WERI-Rb-1 (cell line): ENCODE measurements around the gene TMEM192.
"Not testable (repeated sequence)": the region's sequence is repeated elsewhere in the genome, so short reads cannot be mapped to it uniquely, and the experiment has no call there.

Experiments
- DNase-seq: peaks from one replicate; pipeline ENCODE4 v3.0.0-alpha.2; 2020
- H3K27ac ChIP-seq: fragments of 250-450 bp; sonication (Bioruptor Pico); 2 replicates; pipeline ENCODE4 v1.5.1; 2020; ENCODE audit warnings: mild to moderate bottlenecking, moderate library complexity
- H3K27me3 ChIP-seq: fragments of 250-450 bp; sonication (Bioruptor Pico); 2 replicates; pipeline ENCODE4 v1.5.1; 2021; ENCODE audit warnings: mild to moderate bottlenecking, low read depth, moderate library complexity; ENCODE audit not compliant: insufficient read depth, severe bottlenecking
- H3K36me3 ChIP-seq: fragments of 250-450 bp; sonication (Bioruptor Pico); 2 replicates; pipeline ENCODE4 v1.5.1; 2020; ENCODE audit warnings: mild to moderate bottlenecking, moderate library complexity
- H3K4me3 ChIP-seq: 2 replicates; pipeline ENCODE4 v1.5.1; 2011; ENCODE audit warnings: low read depth, mild to moderate bottlenecking, control low read depth, low read length
- H3K9me3 ChIP-seq: fragments of 250-450 bp; sonication (Bioruptor Pico); 2 replicates; pipeline ENCODE4 v1.5.1; 2021; ENCODE audit warnings: mild to moderate bottlenecking, moderate library complexity; ENCODE audit not compliant: severe bottlenecking
- TF ChIP-seq, protein P1 (sequence below): IDR thresholded peaks from 2 replicates; pipeline ENCODE4 v1.5.1; 2011; ENCODE audit warnings: low read depth, mild to moderate bottlenecking, control low read depth, inconsistent platforms, low read length

The TMEM192 gene

DNA sequence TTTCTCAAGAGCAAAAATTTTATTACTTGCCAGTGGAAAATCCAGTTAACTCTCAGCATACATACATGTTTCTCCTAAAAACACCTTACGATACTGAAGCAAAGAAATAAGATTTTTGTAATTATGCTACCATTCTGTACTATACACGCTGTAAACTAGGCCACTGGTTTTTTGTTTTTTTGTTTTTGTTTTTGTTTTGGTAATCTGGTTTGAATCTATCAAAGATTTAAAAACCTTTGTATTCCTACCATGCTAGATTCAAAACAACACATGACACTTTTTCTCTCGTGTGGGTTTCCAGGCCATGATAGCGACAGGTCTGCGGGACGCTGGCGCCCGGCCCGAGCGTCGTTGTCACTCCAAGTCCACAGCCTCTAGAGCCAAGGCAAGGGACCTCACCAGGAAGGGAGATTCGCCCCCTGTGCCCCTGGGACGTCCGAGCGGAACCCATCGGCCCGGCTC, 723 bp downstream of the TMEM192 start:
- H3K27ac ChIP-seq, result peak overlapping the region; percentile 88
- no peak for DNase-seq
- TF ChIP-seq, protein P1, sequence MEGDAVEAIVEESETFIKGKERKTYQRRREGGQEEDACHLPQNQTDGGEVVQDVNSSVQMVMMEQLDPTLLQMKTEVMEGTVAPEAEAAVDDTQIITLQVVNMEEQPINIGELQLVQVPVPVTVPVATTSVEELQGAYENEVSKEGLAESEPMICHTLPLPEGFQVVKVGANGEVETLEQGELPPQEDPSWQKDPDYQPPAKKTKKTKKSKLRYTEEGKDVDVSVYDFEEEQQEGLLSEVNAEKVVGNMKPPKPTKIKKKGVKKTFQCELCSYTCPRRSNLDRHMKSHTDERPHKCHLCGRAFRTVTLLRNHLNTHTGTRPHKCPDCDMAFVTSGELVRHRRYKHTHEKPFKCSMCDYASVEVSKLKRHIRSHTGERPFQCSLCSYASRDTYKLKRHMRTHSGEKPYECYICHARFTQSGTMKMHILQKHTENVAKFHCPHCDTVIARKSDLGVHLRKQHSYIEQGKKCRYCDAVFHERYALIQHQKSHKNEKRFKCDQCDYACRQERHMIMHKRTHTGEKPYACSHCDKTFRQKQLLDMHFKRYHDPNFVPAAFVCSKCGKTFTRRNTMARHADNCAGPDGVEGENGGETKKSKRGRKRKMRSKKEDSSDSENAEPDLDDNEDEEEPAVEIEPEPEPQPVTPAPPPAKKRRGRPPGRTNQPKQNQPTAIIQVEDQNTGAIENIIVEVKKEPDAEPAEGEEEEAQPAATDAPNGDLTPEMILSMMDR, result no peak

DNA sequence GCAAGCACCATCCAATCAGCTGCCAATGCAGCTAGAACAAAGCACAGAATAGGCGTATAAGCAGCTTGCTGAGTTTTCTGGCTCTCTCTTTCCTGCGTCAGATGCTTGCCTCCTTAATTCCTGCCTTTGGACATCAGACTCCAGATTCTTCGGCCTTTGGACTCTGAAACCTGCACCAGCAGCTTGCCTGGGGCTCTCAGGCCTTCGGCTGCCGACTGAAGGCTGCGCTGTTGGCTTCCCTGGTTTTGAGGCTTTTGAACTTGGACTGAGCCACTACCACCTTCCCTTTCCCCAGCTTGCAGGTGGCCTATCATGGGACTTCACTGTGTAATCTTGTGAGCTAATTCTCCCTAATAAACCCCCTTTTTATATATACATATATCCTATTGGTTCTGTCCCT, 6.1 kb downstream of the TMEM192 start:
- TF ChIP-seq, protein P1, result no peak
- Histone ChIP-seq H3K4me3 (no peak overlapping the region), H3K27ac (no peak overlapping the region), H3K27me3 (no peaks in the 10 kb centered on the region), H3K9me3 (no peaks in the 10 kb centered on the region), H3K36me3 (peaks cover 7% of the 10 kb centered on the region; the same call in 1 of the 2 replicates)
- no peak for DNase-seq

More for the DNA sequence above, 723 bp downstream of the TMEM192 start:
- Histone ChIP-seq H3K9me3 (no peaks in the 10 kb centered on the region), H3K36me3 (peaks cover 5% of the 10 kb centered on the region), H3K27me3 (no peaks in the 10 kb centered on the region), H3K4me3 (peak overlapping the region; percentile 95)

GRCh38 chr4:165101641-165102040, 11.0 kb downstream of the TMEM192 start:
- Histone ChIP-seq H3K36me3 (peaks cover 24% of the 10 kb centered on the region), H3K27me3 (no peaks in the 10 kb centered on the region), H3K4me3 (no peak overlapping the region), H3K27ac (no peak overlapping the region), H3K9me3 (no peaks in the 10 kb centered on the region)
- TF ChIP-seq, protein P1, result no peak
- no peak for DNase-seq

- Histone ChIP-seq H3K36me3 (peaks cover 32% of the 10 kb centered on the region), H3K27me3 (no peaks in the 10 kb centered on the region), H3K4me3 (no peak overlapping the region), H3K9me3 (no peaks in the 10 kb centered on the region), H3K27ac (no peak overlapping the region)
- TF ChIP-seq, protein P1, result peak; percentile 66
- no peak for DNase-seq
Observed at GRCh38 chr4:165096776-165097175, 15.9 kb downstream of the TMEM192 start.

DNA sequence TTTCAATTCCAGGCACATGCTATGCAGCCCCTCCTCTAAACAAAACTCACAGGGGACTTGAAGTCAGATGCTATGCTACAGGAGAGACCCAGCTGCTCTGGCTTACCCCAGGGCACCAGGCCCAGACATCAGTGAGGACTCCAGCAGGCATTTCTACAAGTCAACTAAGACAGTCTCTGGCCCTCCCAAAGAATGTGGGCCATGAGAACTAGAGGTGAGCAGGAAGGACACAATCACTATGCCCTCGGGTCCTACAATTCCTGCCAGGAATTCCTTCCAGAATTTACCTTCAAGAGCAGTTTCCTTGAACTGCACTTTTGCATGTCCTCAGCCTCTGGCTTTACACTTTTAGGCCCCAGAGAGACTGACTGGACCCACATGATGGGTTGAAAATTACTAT, 17.4 kb downstream of the TMEM192 start:
- TF ChIP-seq, protein P1, result no peak
- Histone ChIP-seq H3K9me3 (no peaks in the 10 kb centered on the region), H3K4me3 (no peak overlapping the region), H3K27ac (no peak overlapping the region), H3K27me3 (no peaks in the 10 kb centered on the region), H3K36me3 (peaks cover 27% of the 10 kb centered on the region)
- no peak for DNase-seq

DNA sequence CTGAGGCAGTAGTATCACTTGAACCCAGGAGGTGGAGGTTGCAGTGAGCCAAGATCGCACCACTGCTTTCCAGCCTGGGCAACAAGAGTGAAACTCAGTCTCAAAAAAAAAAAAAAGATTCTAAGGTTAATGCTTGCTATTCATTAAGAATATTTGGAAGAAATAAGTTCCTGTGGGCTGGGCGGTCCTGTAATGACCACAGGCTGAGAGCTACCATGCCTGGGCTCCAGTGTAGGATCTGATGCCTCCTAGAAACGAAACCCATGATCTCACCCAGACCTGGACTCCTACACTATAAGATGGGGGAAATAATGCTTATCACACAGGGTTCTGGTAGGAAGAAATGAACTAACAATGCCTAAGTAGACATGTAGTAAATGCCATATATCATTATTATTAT, 17.8 kb downstream of the TMEM192 start:
- Histone ChIP-seq H3K27ac (no peak overlapping the region), H3K9me3 (no peaks in the 10 kb centered on the region), H3K4me3 (no peak overlapping the region), H3K36me3 (peaks cover 27% of the 10 kb centered on the region), H3K27me3 (no peaks in the 10 kb centered on the region)
- DNase-seq, result no peak
- TF ChIP-seq, protein P1, result no peak

GRCh38 chr4:165092187-165092586, 20.5 kb downstream of the TMEM192 start:
- H3K9me3 ChIP-seq, H3K27ac ChIP-seq, H3K4me3 ChIP-seq, H3K27me3 ChIP-seq, DNase-seq: not testable (repeated sequence)
- H3K36me3 ChIP-seq, result peaks cover 31% of the 10 kb centered on the region
